HepG2 (cell line): Measurements from ENCODE around the gene CYTH1. TPM values are rescaled to one million over a fixed set of nuclear protein-coding genes. Genes with fewer than 3 reads are reported as not detected.

Source experiments
- AGO2 ChIP-seq: fragments of 200-400 bp; formaldehyde crosslinking; optimal IDR thresholded peaks from 2 replicates; pipeline ENCODE3; 2017; ENCODE audit warnings: mild to moderate bottlenecking, low read depth, low read length, moderate library complexity
- GMEB2 ChIP-seq: IDR thresholded peaks from 2 replicates; pipeline ENCODE4 v1.6.1; 2016; ENCODE audit warnings: missing biosample characterization, missing genetic modification reagents, low read depth
- SIN3A ChIP-seq: IDR thresholded peaks from 2 replicates; pipeline ENCODE4 v1.6.1; 2011; ENCODE audit warnings: low read depth, mild to moderate bottlenecking, control low read depth, low read length, borderline replicate concordance
- TRIM22 ChIP-seq: fragments of 450-650 bp; IDR thresholded peaks from 2 replicates; pipeline ENCODE4 v1.6.1; 2017
- ZFP90 ChIP-seq: sonication (generic); formaldehyde crosslinking; IDR thresholded peaks from 2 replicates; pipeline ENCODE4 v1.8.0; 2022; ENCODE audit warnings: missing genetic modification reagents, mild to moderate bottlenecking, inconsistent platforms, borderline replicate concordance
- ZNF318 ChIP-seq: sonication (generic); formaldehyde crosslinking; IDR thresholded peaks from 2 replicates; pipeline ENCODE4 v1.4.0; 2020; ENCODE audit warnings: mild to moderate bottlenecking, missing genetic modification reagents
- ZNF557 ChIP-seq: sonication (generic); formaldehyde crosslinking; IDR thresholded peaks from 2 replicates; pipeline ENCODE4 v1.4.0; 2020; ENCODE audit warnings: missing genetic modification reagents
- ZZZ3 ChIP-seq: sonication (generic); formaldehyde crosslinking; IDR thresholded peaks from 2 replicates; pipeline ENCODE4 v1.4.0; 2020; ENCODE audit warnings: missing genetic modification reagents, mild to moderate bottlenecking, borderline replicate concordance
- polyA plus RNA-seq, 8 experiments: library from polyadenylated mRNA; depleted of rRNA in 3 of 8; stranded (reverse) in 7 of 8; unstranded in 1 of 8; fragments of >200 nt; fragmentation: Illumina TruSeq in 4 of 8; extraction: Trizol in 4 of 8; gene quantifications; 2 replicates each; pipeline versions ENCODE4 v1.2.1 to v1.2.3, GENCODE V29; 2011 to 2016; ENCODE audit warnings: low read depth in 4 of 8, missing spikeins in 1 of 8, mixed read lengths in 1 of 8; ENCODE audit not compliant: insufficient read depth in 1 of 8
- total RNA-seq, 5 experiments: library from RNA; depleted of rRNA; stranded (reverse); fragments of >200 nt; fragmentation: Illumina TruSeq; extraction: Trizol; gene quantifications; 2 replicates each; pipeline ENCODE4 v1.2.3, GENCODE V29; 2016; ENCODE audit warnings: low read depth in 1 of 5
- TF ChIP-seq, protein P1 (sequence below): sonication (generic); formaldehyde crosslinking; IDR thresholded peaks from 2 replicates; pipeline ENCODE4 v1.8.0; 2022; ENCODE audit warnings: missing genetic modification reagents, mild to moderate bottlenecking, borderline replicate concordance
- TF ChIP-seq, protein P2 (sequence below): sonication (generic); formaldehyde crosslinking; IDR thresholded peaks from 2 replicates; pipeline ENCODE4 v1.4.0; 2020; ENCODE audit warnings: low read depth, missing genetic modification reagents

CYTH1 gene
- total and polyA plus RNA-seq, 2 of the 13 experiments (the other 11 are each of a cell fraction or from before 2014, with no cell fraction given) = 20.1 to 48.9 TPM

GRCh38 chr17:78746263-78746948 lies 35.7 kb downstream of the CYTH1 start (continued):
- TF ChIP-seq TRIM22 (no peak), ZNF318 (CRISPR knock-in tag) (no peak), AGO2 (no peak), SIN3A (no peak), ZFP90 (no peak), GMEB2 (CRISPR knock-in tag) (no peak), ZNF557 (CRISPR knock-in tag) (no peak), ZZZ3 (CRISPR knock-in tag) (no peak)
- TF ChIP-seq, protein P1, sequence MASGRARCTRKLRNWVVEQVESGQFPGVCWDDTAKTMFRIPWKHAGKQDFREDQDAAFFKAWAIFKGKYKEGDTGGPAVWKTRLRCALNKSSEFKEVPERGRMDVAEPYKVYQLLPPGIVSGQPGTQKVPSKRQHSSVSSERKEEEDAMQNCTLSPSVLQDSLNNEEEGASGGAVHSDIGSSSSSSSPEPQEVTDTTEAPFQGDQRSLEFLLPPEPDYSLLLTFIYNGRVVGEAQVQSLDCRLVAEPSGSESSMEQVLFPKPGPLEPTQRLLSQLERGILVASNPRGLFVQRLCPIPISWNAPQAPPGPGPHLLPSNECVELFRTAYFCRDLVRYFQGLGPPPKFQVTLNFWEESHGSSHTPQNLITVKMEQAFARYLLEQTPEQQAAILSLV = no peak
- TF ChIP-seq, protein P2, sequence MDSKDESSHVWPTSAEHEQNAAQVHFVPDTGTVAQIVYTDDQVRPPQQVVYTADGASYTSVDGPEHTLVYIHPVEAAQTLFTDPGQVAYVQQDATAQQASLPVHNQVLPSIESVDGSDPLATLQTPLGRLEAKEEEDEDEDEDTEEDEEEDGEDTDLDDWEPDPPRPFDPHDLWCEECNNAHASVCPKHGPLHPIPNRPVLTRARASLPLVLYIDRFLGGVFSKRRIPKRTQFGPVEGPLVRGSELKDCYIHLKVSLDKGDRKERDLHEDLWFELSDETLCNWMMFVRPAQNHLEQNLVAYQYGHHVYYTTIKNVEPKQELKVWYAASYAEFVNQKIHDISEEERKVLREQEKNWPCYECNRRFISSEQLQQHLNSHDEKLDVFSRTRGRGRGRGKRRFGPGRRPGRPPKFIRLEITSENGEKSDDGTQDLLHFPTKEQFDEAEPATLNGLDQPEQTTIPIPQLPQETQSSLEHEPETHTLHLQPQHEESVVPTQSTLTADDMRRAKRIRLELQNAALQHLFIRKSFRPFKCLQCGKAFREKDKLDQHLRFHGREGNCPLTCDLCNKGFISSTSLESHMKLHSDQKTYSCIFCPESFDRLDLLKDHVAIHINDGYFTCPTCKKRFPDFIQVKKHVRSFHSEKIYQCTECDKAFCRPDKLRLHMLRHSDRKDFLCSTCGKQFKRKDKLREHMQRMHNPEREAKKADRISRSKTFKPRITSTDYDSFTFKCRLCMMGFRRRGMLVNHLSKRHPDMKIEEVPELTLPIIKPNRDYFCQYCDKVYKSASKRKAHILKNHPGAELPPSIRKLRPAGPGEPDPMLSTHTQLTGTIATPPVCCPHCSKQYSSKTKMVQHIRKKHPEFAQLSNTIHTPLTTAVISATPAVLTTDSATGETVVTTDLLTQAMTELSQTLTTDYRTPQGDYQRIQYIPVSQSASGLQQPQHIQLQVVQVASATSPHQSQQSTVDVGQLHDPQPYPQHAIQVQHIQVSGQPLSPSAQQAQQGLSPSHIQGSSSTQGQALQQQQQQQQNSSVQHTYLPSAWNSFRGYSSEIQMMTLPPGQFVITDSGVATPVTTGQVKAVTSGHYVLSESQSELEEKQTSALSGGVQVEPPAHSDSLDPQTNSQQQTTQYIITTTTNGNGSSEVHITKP (CRISPR knock-in tag) = no peak
